ENCODE measurements around the gene DCDC2C. TPM values are rescaled to one million over a fixed set of nuclear protein-coding genes. Genes with fewer than 3 reads are reported as not detected.

Gene DCDC2C
- polyA plus RNA-seq, 3 donors = not detected

- H3K27me3 ChIP-seq (ENCODE audit: control insufficient read depth in 2 of 2, insufficient read depth in 2 of 2, low read length in 2 of 2) = no peaks in the 10 kb centered on the region
Measured at GRCh38 chr2:3737128-3737527, 33.8 kb downstream of the DCDC2C start.

DNA sequence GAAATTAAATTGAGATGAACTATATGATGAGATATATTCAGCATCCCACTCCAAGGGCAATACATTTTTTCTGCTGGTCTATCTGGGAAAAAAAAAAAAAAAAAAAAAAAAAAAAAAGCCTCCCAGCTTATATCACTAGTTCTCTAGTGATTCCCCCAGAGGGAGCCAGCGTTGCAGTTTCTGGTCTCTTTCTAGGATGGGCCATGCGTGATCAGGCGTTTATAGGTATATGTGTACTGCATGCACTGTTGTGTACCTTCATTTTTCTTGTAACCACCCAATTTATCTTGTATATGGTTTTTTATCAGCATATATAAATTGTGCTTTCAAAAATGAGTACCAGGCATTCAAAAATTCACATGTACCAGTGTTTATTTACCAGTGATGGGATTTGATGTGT is 35.1 kb downstream of the DCDC2C start:
- no peaks in the 10 kb centered on the region for H3K4me1 ChIP-seq (ENCODE audit: control insufficient read depth in 1 of 2, insufficient read depth in 2 of 2, low read length in 2 of 2)
- Mint-ChIP-seq H3K9me3 (no peaks in the 10 kb centered on the region), H3K27me3 (ENCODE audit: low read depth in 3 of 3) (peaks cover 0 to 5% (median 1%) of the 10 kb centered on the region in 3 donors), H3K4me3 (no peak overlapping the region), H3K27ac (no peak overlapping the region), H3K4me1 (no peaks in the 10 kb centered on the region), H3K36me3 (no peaks in the 10 kb centered on the region)
- no peak for TF ChIP-seq CTCF (IDR thresholded peaks at IDR 0.05)
- no peak overlapping the region for H3K4me3 ChIP-seq (replicated peaks in 1 of 3; ENCODE audit: low read depth in 2 of 3, low read length in 3 of 3)
- no peaks in the 10 kb centered on the region for H3K36me3 ChIP-seq (replicated peaks in 1 of 2; ENCODE audit: control insufficient read depth in 1 of 2, insufficient read depth in 2 of 2, low read length in 2 of 2)
- no CpG with 5 or more reads among the region's 3 CpGs for WGBS (ENCODE audit: insufficient coverage)
- intact Hi-C loops (cut with micrococcal nuclease) = no loop called here
- no peaks in the 10 kb centered on the region for H3K27me3 ChIP-seq (ENCODE audit: control insufficient read depth in 2 of 2, insufficient read depth in 2 of 2, low read length in 2 of 2)
- DNase-seq = no peak
- no peak overlapping the region for H3K9ac ChIP-seq (ENCODE audit: insufficient read depth, low read length, poor library complexity, severe bottlenecking)
- H3K4me2 ChIP-seq (replicated peaks; ENCODE audit: extremely low read depth, low read length, poor library complexity, severe bottlenecking) = no peak overlapping the region
- no peaks in the 10 kb centered on the region for H3K79me2 ChIP-seq (ENCODE audit: insufficient read depth, low read length)
- no peaks in the 10 kb centered on the region for H4K20me1 ChIP-seq (ENCODE audit: insufficient read depth, low read length)
- no peaks in the 10 kb centered on the region for H3K9me3 ChIP-seq (replicated peaks in 1 of 2; ENCODE audit: control insufficient read depth in 1 of 2, insufficient read depth in 1 of 2, low read length in 2 of 2)
- no peak overlapping the region for H2AFZ ChIP-seq (ENCODE audit: insufficient read depth, low read depth, low read length, poor library complexity, severe bottlenecking)
- H3K27ac ChIP-seq (ENCODE audit: low read depth in 1 of 2, low read length in 2 of 2) = no peak overlapping the region

More at GRCh38 chr2:3737128-3737527, 33.8 kb downstream of the DCDC2C start:
- H3K27ac Mint-ChIP-seq = no peak overlapping the region
- no peaks in the 10 kb centered on the region for H3K9me3 Mint-ChIP-seq
- 94% methylated on average over 3 of the region's 9 CpGs for WGBS (ENCODE audit: insufficient coverage)
- no peak overlapping the region for H2AFZ ChIP-seq (ENCODE audit: insufficient read depth, low read depth, low read length, poor library complexity, severe bottlenecking)
- H3K4me1 ChIP-seq (ENCODE audit: control insufficient read depth in 1 of 2, insufficient read depth in 2 of 2, low read length in 2 of 2) = no peaks in the 10 kb centered on the region
- intact Hi-C loops (cut with micrococcal nuclease) = no loop called here
- H3K9me3 ChIP-seq (replicated peaks in 1 of 2; ENCODE audit: control insufficient read depth in 1 of 2, insufficient read depth in 1 of 2, low read length in 2 of 2) = no peaks in the 10 kb centered on the region
- H3K9ac ChIP-seq (ENCODE audit: insufficient read depth, low read length, poor library complexity, severe bottlenecking) = no peak overlapping the region
- H3K36me3 ChIP-seq (replicated peaks in 1 of 2; ENCODE audit: control insufficient read depth in 1 of 2, insufficient read depth in 2 of 2, low read length in 2 of 2) = no peaks in the 10 kb centered on the region
- no peaks in the 10 kb centered on the region for H3K4me1 Mint-ChIP-seq
- H3K79me2 ChIP-seq (ENCODE audit: insufficient read depth, low read length) = no peaks in the 10 kb centered on the region
- DNase-seq = no peak
- H3K4me2 ChIP-seq (replicated peaks; ENCODE audit: extremely low read depth, low read length, poor library complexity, severe bottlenecking) = no peak overlapping the region
- no peaks in the 10 kb centered on the region for H4K20me1 ChIP-seq (ENCODE audit: insufficient read depth, low read length)
- H3K36me3 Mint-ChIP-seq = no peaks in the 10 kb centered on the region
- peaks cover 0 to 5% (median 1%) of the 10 kb centered on the region in 3 donors for H3K27me3 Mint-ChIP-seq (ENCODE audit: low read depth in 3 of 3)
- TF ChIP-seq CTCF (IDR thresholded peaks at IDR 0.05) = no peak
- no peak overlapping the region for H3K4me3 Mint-ChIP-seq
- H3K4me3 ChIP-seq (replicated peaks in 1 of 3; ENCODE audit: low read depth in 2 of 3, low read length in 3 of 3) = no peak overlapping the region
- no peak overlapping the region for H3K27ac ChIP-seq (ENCODE audit: low read depth in 1 of 2, low read length in 2 of 2)

All from CD14-positive monocyte (primary cell).